ENCODE results near the gene C10orf53.
"Not testable (repeated sequence)": the region's sequence is repeated elsewhere in the genome, so short reads cannot be mapped to it uniquely, and the experiment has no call there.

Gene C10orf53

DNA sequence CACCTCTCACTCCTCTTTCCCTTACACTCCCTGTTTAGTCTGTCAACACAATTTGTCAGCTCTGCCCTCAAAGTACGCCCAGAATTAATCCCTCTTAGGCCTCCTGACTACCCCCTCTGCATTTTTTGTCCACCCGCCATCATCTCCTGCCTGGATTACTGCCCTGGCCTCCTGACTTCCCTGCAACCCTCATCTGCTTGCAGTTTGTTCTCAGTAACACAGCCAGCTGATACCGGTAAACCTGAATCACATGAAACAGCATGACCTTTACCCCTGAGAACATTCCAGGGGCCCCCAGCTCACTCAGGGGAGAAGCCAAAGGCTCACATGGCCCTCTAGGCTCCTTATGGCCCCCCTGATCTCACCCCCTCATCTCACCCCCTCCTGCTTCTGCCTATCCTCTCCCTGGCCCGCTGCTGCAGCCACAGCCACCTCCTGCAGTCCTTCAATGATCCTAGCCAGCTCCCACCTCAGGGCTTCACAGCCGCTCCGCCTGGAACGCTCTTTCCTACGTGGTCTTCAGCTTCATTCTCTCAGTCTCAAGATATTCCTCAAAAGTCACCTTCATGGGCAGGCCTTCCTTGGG, 8.9 kb downstream of the C10orf53 start:
- peak; percentile 51 for DNase-seq (ENCODE audit: low spot score)

DNA sequence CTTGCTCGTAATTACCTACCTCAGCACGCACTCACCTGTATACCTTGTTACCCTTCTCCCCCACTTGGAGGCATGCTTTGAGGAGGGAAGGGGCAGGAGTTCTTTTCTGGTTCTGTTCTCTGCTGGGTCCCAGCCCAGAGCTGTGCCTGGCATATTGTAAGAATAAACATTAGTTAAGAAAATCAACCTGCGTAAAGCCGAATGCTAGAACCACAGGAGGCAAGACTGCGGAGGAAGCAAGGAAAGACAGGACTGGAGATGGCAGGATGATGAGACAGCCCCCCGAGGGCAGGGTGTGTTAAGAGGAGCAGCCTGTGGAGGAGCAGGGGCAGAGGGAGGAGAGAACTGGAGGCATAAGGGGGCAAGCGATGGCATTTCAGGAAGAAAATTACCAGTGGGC, 9.5 kb downstream of the C10orf53 start:
- DNase-seq (ENCODE audit: low spot score) = peak; percentile 28

DNA sequence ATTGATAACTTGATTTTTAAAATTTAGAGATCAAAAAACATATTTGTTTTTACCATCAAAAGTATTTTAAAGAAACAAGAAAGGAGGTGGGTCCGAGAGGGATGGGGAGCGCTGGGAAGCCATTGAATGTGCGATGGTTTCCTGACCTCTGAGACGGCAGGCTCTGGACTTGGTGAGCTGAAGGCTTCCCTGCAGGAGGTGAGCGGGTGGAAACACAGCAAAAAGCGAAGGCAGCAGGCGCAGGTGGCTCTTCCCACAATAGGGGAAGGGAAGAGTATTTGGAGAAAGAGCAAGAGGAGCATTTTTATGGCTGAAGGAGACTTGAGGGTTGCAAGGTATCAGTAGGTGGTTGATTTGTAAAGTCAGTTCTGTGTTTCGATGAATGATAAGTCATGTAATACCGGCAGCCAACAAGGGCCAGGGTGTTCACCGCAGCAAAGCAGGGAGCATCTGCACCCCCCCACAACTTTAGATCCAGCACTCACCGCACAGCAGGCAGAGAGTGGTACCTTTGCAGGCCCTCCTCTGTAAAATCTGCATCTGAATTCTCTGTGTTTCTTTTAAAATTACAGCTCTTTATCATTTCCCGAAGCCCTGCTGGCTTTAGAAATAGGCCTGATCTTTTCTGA, 10.5 kb downstream of the C10orf53 start:
- no peak for DNase-seq (ENCODE audit: low spot score)

DNA sequence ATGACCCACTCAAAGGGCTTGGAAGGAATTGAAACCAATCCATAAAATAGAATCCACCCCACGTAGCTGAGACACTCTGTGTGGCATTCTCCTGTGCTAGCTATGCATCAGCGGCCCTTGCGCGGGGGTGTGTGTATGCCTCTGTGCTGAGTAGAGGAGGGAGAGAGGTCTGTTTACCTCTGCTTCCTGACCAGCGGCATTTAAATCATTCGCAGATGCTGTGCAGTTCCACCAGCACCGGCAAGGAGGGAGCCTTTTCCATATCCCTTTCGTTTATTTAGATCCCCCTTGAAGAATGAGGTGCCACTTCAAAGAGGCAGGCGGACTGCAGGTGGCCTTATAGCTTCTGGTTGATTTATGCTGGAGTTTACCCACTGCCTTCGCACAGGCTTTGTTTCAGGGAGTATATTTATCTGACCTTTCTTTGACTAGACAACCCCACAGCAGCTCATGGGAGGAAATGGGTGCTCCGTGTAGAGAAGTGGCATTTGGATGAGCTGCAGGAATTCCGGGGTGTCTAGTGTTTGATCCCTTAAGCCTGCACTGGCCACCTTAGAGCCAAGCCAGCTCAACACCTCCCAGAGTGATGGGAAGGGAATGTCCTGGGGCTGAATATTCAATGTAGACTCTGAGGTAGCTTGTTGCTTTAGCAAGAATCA, 11.4 kb downstream of the C10orf53 start:
- no peak for DNase-seq (ENCODE audit: low spot score)

DNA sequence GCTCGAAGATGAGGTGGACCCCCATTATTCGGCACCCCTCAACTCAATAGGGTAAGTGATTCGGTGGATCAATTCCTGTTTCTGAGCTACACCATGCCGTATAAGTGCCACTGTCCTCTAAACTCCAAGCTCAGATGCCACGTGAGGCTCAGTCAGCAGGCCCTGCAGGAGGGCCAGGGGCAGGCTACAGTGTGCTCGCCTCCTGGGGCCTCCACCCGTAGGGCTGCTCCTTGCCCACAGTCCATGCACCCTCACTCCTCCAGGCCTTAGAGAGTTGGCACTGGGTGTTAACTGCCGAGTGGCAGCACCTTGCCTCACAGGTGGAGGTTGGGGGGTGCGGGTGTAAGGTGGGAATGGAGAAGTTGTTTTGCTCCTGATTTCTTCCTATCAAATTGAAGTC, 12.1 kb downstream of the C10orf53 start:
- DNase-seq (ENCODE audit: low spot score) = no peak

DNA sequence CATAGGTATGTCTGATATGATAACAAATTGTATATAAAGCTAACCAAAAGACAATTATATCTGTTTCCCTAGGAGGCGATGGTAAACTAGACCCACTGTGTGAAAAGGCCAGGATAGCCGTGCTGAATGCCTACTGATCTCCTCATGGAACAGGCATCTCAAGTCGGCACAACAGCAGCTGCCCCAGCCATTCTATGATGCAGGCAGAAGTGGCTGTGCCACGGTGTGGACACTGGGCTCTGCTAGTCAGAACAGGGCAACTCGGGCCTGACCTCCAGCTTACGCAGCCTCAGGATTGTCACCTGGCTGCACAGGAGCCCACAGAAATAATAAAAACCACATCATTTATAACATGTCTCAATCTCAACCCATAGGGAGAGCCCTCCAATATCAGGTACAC, 15.0 kb downstream of the C10orf53 start:
- no peak for DNase-seq (ENCODE audit: low spot score)

DNA sequence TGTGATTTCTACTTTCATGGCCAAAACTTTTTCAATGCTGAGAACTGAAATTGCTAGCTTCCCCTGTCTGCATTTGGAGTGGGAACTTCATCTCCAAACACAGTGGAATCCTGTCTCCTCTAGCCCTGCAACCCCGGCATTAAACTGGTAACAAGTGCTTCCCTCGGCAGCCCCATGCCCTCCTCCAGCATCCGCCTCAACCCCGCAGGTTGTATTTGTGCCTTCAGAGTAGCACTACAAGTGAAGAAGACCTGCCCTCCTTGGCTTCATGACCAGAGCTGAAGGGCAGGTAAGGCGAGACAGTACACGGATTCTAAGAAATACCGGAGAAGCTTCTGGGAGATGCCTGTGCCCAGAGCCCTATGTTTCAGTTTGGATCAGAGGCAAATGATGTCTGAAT, 16.9 kb downstream of the C10orf53 start:
- DNase-seq (ENCODE audit: low spot score) = no peak

DNA sequence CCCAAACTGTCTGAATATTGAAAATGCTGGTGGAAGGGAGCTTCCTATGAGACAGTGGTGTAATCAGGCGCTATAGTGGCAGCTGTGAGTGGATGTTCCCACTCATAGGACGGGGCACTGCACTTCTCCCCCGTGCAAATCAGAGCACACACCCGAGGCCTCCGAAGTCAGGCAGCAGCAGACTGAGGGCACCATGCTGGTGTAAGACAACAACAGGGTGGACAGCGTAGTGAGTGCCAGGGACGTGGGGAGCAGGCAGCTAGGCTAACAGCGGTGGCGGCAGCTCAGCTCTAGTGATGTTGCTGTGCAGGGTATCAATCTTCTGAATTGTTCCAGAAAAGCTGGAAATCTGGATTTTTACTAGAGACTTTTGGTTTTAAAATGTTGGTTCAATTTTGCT, 19.2 kb downstream of the C10orf53 start:
- DNase-seq (ENCODE audit: low spot score) = no peak

DNA sequence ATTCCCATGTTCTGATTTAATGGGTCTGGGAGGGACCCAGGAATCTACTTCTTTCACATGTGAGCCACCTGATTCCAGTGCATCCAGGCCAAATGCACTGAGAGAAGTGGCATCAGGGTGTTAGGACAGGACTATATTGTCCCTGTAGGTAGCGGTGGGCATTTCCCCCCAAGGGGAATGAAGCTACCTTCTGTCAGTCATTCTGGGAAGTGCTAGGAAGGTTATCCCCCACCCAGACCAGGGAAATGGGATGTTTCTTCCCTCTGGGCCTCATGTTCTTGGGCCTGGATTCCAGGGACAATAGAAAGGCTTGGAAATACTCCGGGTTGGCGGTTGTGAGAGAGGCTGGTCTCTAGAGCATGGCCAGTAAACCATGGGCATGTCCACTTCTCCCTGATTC, 20.8 kb downstream of the C10orf53 start:
- no peak for DNase-seq (ENCODE audit: low spot score)

DNA sequence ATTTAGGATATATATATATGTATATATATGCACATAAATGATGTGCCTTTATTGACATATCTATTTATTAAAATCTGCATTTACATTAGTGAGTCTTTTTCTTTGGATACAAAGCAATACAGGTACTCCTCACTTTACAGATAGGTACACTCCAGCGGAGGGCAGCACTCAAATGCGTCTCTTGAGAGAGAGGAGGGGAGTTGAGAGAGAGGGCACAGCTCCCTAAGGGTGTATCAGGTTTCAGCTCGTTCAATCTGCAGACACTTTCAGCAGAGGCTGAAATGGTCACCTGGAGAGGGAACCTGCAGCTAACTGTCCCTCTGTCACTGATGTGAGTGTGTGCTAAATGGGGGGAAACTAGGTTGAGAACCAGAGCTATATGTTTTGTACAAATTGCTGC, 21.5 kb downstream of the C10orf53 start:
- no peak for DNase-seq (ENCODE audit: low spot score)

DNA sequence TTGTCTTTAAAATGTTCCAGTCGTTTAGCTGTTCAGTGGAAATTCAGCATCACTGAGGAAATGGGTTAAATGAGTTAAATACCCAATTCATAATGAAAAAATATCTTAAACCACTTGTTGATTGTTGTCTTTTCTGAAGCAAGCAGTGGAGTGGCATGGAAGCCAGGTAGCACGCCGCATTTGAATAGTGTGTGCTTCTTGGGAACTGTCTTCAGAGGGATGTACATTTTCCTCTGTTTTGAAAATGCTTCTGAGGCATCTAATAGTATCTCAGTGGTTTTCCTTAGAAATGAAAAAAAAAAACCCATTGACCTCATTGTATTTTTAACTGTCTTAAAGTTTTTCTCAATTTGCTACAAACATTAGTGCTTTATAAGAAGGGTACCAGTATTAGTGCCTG, 28.1 kb downstream of the C10orf53 start:
- no peak for DNase-seq (ENCODE audit: low spot score)

DNA sequence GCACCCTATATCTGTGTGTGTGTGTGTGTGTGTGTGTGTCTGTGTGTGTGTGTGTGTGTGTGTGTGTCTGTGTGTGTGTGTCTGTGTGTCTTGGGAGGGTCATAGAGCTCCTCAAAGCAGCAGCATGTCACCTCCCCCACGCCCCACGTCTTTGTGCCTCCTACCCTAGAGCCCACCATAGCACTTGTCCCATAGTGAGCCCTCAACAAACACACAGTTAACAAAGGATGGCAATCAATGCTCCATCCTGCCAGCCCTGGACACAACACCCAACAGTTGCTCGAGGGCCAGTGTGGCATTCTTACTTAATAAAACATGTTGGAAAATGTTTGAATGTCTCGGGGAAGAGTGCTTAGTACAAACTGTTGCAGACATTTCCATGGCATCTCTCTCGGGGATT, 30.5 kb downstream of the C10orf53 start:
- no peak for DNase-seq (ENCODE audit: low spot score)

DNA sequence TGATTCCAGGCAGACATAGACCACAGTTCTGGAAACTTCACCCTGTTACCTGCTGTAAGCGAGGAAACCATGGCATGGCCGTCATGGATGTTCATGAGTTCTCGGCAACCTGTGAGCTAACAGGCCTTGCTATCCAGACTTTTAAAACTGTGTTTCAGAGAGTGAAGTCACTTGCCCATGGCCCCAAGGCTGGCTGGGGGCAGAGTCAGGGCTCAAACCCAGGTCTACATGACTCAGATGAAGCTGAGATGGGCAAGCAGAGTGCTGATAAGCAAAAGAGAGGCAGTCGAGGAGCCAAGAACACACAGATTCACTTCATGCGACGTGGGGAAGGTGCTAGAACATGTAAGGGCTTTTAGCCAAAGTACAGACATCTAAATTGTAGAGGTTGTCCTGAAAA, 31.5 kb downstream of the C10orf53 start:
- no peak for DNase-seq (ENCODE audit: low spot score)

DNA sequence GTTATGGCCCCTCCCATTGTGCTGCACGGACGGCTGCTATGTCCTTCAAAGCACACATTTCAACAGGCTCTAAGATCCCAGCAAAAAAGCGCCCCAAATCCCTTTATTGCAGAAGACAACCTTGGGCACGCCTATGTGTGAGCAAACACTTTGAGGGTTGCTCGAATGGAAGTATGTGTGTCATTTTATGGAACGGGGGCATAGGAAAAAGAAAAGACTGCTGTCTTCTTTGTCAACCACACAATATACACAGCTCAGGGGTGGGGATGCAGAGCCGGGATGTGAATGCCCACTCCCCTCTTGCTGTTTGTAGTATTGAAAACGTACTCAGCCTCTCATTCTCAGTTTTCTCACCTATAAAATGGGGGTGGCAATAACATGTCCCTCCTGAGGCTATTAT, 32.0 kb downstream of the C10orf53 start:
- DNase-seq (ENCODE audit: low spot score) = no peak

DNA sequence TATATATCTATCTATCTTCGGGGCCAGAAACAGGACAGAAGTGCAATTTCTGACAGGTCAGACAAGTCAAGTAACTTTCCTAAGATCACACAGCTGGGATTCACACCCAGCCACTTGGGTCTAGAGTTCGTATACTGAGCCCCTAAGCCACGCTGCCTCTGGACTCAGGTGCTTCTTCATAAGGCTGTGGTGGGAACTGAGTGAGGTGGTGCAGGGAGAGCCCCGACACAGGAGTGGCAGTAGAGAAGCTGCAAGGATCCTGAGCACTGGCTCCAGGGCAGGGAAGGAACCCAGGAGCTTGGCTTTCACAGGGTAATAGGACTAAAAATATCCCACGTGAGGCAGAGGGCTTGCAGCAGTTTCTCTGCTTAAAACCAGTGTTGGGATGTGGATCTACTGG, 33.8 kb downstream of the C10orf53 start:
- DNase-seq (ENCODE audit: low spot score) = no peak

DNA sequence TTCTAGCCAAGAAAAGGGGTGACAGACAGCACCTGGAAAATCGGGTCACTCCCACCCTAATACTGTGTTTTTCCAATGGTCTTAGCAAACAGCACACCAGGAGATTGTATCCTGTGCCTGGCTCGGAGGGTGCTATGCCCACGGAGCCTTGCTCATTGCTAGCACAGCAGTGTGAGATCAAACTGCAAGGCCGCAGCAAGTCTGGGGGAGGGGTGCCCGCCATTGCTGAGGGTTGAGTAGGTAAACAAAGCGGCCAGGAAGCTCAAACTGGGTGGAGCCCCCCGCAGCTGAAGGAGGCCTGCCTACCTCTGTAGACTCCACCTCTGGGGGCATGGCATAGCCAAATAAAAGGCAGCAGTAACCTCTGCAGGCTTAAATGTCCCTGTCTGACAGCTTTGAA, 35.7 kb downstream of the C10orf53 start:
- DNase-seq (ENCODE audit: low spot score) = not testable (repeated sequence)

DNA sequence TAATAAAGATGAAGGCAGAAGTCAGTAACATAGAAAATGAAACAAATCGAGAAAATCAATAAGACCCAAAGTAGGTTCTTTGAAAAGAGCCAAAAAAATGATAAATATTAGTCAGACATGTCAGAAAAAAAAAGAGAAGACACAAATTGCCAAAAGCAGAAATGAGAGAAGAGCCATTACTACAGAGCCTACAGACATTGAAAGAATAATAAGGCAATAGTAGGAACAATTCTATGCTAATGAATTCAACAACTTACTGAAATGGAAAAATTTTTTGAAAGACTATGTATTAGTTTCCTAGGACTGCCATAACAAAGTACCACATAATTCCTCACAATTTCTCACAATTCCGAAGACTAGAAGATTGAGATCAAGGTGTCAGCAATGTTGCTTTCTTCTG, 47.1 kb downstream of the C10orf53 start:
- DNase-seq (ENCODE audit: low spot score) = no peak

DNA sequence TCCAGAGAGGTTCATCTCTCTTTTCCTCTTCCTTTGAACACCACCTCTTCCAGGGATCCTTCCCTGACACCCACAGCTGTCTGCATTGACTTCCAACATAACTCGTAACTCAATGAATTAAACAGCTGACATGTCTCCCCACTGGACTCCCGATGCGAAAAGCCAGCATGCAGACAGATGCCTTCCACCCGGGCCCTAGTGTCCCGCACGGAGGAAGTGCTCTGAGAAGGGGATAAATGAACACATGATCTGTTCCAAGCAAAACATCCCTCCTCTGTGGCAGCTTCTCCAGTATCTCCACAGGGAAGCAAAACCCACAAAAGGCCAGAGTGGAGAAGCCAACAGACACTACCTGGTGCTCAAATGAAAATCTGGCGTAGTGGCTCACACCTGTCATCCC, 54.4 kb downstream of the C10orf53 start:
- DNase-seq (ENCODE audit: low spot score) = no peak

DNA sequence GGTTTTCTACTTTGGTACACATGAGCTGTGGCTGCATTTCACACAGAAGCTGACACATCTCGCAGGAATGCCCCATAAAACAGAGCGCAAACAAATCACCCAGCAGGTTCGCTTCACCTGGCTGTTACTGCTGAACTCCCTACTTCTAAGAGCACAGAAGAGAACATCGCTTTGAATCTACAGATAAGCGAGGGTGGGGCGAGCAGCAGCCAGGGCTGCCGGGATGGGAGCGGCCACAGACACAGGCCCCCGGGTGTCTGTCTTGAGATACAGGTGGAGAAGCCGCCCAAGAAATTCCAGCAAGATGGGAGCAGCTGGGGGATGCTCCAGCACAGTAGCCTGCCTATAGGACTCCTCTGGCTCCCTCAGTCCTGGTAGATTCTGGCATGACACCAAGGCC, 55.2 kb downstream of the C10orf53 start:
- no peak for DNase-seq (ENCODE audit: low spot score)

DNA sequence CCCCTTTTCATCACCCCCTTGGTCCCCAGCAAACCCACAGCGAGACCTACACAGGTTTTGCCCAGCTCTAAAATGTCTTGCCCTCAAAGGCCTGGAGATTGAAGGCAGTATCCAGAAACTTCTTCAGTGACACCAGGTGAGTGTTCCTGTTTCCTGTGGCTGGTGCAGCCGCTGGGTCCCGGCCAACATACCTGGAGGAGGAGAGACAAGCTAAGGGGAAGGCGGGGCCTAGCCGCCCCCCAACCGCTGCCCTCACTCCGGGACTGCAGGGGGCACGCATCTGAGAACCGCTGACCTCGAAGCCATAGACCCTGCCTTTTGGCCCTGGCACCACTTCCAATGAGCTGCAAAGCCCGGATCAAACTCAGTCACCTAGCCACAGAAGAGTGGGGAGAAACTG, 55.7 kb downstream of the C10orf53 start:
- DNase-seq (ENCODE audit: low spot score) = no peak

DNA sequence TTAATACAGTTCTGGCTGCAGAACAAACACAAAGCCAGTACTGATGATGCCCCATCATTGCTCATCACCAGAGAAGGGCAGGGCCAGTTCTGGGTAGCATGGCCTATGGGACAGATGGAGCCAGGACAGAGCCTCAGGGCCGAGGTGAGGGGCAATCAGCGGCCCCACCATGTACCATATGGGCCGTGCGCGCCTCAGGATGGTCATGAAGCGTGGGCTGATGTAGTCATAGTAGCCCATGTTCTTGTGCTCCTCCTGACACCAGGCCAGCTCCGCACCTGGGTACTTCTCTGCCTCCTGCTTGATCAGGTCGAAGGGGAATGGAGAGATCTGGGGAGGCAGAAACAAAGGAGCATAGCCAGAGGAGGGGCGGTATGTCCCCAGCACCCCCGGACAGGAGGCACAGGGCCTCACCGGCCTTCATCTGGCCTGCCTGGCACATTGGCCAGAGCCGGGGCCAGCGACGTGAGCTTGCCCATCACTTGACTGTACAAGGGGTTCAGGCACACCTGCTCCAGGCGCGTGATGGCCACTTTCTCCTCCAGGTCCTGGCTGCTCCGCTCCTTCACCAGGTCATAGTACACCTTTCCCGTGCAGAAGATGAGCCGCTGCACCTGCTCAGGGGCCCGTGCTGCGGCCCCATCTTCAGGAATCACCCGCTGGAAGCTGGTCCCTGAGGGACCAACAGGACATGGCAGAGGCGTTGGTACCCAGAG, 56.6 kb downstream of the C10orf53 start:
- DNase-seq (ENCODE audit: low spot score) = no peak

DNA sequence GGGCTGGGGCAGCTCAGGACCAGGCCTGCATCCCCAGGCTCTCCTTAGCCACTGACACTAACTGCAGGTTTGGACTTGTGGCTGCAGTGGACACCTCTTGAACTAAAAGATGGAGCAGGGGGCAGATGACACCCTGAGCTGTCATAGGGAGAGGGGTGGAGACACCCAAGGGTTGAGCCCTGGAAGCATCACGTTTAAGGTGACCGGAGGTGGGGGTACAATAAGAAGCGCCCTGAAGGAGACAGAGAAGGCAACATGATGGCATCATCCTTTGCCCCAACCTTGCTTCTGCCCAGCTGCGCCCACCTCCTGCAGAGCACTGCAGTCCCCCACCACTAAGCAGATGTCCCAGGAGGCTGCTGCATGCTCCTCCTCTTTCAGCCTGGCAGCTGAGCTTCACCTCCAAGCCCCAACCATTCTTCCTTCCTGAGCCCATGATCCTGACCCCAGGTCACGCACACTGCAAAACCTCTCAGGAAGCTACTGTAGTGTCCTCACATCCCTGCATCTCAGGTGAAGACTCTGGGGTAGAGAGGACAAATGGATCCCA, 57.2 kb downstream of the C10orf53 start:
- no peak for DNase-seq (ENCODE audit: low spot score)
